IMR-90 (cell line): ENCODE results near the gene ACVR1B. TPM values are rescaled to one million over a fixed set of nuclear protein-coding genes. Genes with fewer than 3 reads are reported as not detected.

ENCODE experiments used
- ATAC-seq: fragments of 200-7000 bp; cut with Tn5 transposase; 2 replicates; pipeline ENCODE4 v1.9.1; 2020; ENCODE audit warnings: low read depth, mild to moderate bottlenecking, moderate library complexity
- BruUV-seq: library from RNA; stranded (reverse); fragments of 400-500 nt; replicated peaks from 2 replicates; lab custom pipeline; 2021; lab: Mats Ljungman, UMichigan
- CTCF ChIA-PET: fragments of 300-600 bp; formaldehyde crosslinking; extraction: SDS; loops from one replicate; lab custom pipeline; 2021; ENCODE audit warnings: antibody characterized with exemption; lab: Yijun Ruan, JAX
- POLR2A ChIA-PET: fragments of 300-600 bp; sonication (Branson Sonifier 250); formaldehyde crosslinking; loops from one replicate; lab custom pipeline; 2022; ENCODE audit warnings: antibody characterized with exemption; ENCODE audit not compliant: unreplicated experiment; lab: Charles Lee
- DNase-seq: peaks from one replicate; pipeline ENCODE4 v3.0.0; 2013
- H2AFZ ChIP-seq: replicated peaks from 2 replicates; pipeline ENCODE3; 2013; ENCODE audit warnings: low read length, mild to moderate bottlenecking; ENCODE audit not compliant: poor library complexity
- H2AK5ac ChIP-seq: 2 replicates; pipeline ENCODE4 v1.6.1; 2013; ENCODE audit warnings: low read depth, low read length, inconsistent platforms
- H2AK9ac ChIP-seq: replicated peaks from 2 replicates; pipeline ENCODE3; 2013; ENCODE audit warnings: mild to moderate bottlenecking, low read depth, low read length, moderate library complexity; ENCODE audit not compliant: poor library complexity
- H2BK120ac ChIP-seq: 2 replicates; pipeline ENCODE4 v1.6.1; 2013; ENCODE audit warnings: low read depth, low read length, inconsistent platforms
- H2BK15ac ChIP-seq: 3 replicates; pipeline ENCODE4 v1.6.1; 2013; ENCODE audit warnings: low read depth, low read length, inconsistent platforms
- H2BK20ac ChIP-seq: 2 replicates; pipeline ENCODE4 v1.6.1; 2013; ENCODE audit warnings: low read depth, mild to moderate bottlenecking, inconsistent platforms, low read length, moderate library complexity
- H2BK5ac ChIP-seq: 2 replicates; pipeline ENCODE4 v1.6.1; 2013; ENCODE audit warnings: mild to moderate bottlenecking, low read depth, low read length, inconsistent platforms; ENCODE audit not compliant: poor library complexity, severe bottlenecking
- H3K14ac ChIP-seq: replicated peaks from 2 replicates; pipeline ENCODE4 v1.6.1; 2013; ENCODE audit warnings: low read depth, low read length, inconsistent platforms
- H3K18ac ChIP-seq: 2 replicates; pipeline ENCODE4 v1.6.1; 2013; ENCODE audit warnings: low read depth, low read length, control low read depth
- H3K23ac ChIP-seq: 2 replicates; pipeline ENCODE4 v1.6.1; 2013; ENCODE audit warnings: low read depth, low read length, inconsistent platforms
- H3K27ac ChIP-seq: 2 replicates; pipeline ENCODE4 v1.5.1; 2013; ENCODE audit warnings: mild to moderate bottlenecking, control low read depth, low read length; ENCODE audit not compliant: insufficient read depth
- H3K27me3 ChIP-seq: 2 replicates; pipeline ENCODE4 v1.6.1; 2013; ENCODE audit warnings: low read length; ENCODE audit not compliant: control insufficient read depth, insufficient read depth
- H3K36me3 ChIP-seq: 2 replicates; pipeline ENCODE4 v1.6.1; 2013; ENCODE audit warnings: low read length, mixed read lengths; ENCODE audit not compliant: control insufficient read depth, insufficient read depth
- H3K4ac ChIP-seq: 2 replicates; pipeline ENCODE4 v1.6.1; 2013; ENCODE audit warnings: low read depth, low read length, inconsistent platforms
- H3K4me1 ChIP-seq: 2 replicates; pipeline ENCODE4 v1.6.1; 2013; ENCODE audit warnings: low read length, mixed read lengths; ENCODE audit not compliant: control insufficient read depth, insufficient read depth
- H3K4me2 ChIP-seq: 2 replicates; pipeline ENCODE4 v1.6.1; 2013; ENCODE audit warnings: low read depth, mild to moderate bottlenecking, control low read depth, low read length, moderate library complexity
- H3K4me3 ChIP-seq: 2 replicates; pipeline ENCODE4 v1.5.1; 2013; ENCODE audit warnings: low read depth, mild to moderate bottlenecking, control low read depth, low read length, moderate library complexity; ENCODE audit not compliant: insufficient read depth
- H3K56ac ChIP-seq: 2 replicates; pipeline ENCODE4 v1.6.1; 2013; ENCODE audit warnings: low read length, inconsistent platforms; ENCODE audit not compliant: insufficient read depth; ENCODE audit errors: extremely low read depth
- H3K79me1 ChIP-seq, 2 experiments: 2 replicates each; pipeline ENCODE4 v1.6.1; 2013; ENCODE audit warnings: low read length in 2 of 2, inconsistent platforms in 1 of 2, low read depth in 1 of 2
- H3K9ac ChIP-seq: 2 replicates; pipeline ENCODE4 v1.6.1; 2013; ENCODE audit warnings: low read depth, low read length, control low read depth
- H3K9me1 ChIP-seq: 2 replicates; pipeline ENCODE4 v1.6.1; 2013; ENCODE audit warnings: low read length, inconsistent platforms; ENCODE audit not compliant: insufficient read depth
- H3K9me3 ChIP-seq: 2 replicates; pipeline ENCODE4 v1.6.1; 2013; ENCODE audit warnings: low read length; ENCODE audit not compliant: control insufficient read depth, insufficient read depth
- H4K20me1 ChIP-seq: 2 replicates; pipeline ENCODE4 v1.6.1; 2013; ENCODE audit warnings: low read length, inconsistent platforms; ENCODE audit not compliant: insufficient read depth
- H4K5ac ChIP-seq: 2 replicates; pipeline ENCODE4 v1.6.1; 2013; ENCODE audit warnings: mild to moderate bottlenecking, low read depth, low read length, control low read depth
- H4K8ac ChIP-seq, 2 experiments: 2 replicates each; pipeline ENCODE4 v1.6.1; 2013; ENCODE audit warnings: low read depth in 2 of 2, low read length in 2 of 2, control low read depth in 1 of 2, inconsistent platforms in 1 of 2
- H4K91ac ChIP-seq: 2 replicates; pipeline ENCODE4 v1.6.1; 2013; ENCODE audit warnings: low read depth, low read length, inconsistent platforms; ENCODE audit not compliant: insufficient read depth
- BHLHE40 ChIP-seq: fragments of 150-350 bp; IDR thresholded peaks from 2 replicates; pipeline ENCODE4 v1.6.1; 2016; ENCODE audit warnings: mild to moderate bottlenecking, low read depth, low read length
- CEBPB ChIP-seq: IDR thresholded peaks from 2 replicates; pipeline ENCODE4 v1.6.1; 2012; ENCODE audit warnings: low read depth, low read length, improper control_type of control experiment
- CHD1 ChIP-seq: IDR thresholded peaks from 2 replicates; pipeline ENCODE4 v1.6.1; 2012; ENCODE audit warnings: low read depth, low read length, improper control_type of control experiment
- CTCF ChIP-seq: conservative IDR thresholded peaks from 2 replicates; pipeline ENCODE4 v1.5.1; 2012; ENCODE audit warnings: mild to moderate bottlenecking, low read depth, low read length, improper control_type of control experiment
- ELK1 ChIP-seq: fragments of 150-350 bp; IDR thresholded peaks from 2 replicates; pipeline ENCODE4 v1.6.1; 2016; ENCODE audit warnings: low read depth, mild to moderate bottlenecking, low read length, moderate library complexity, borderline replicate concordance
- MAFK ChIP-seq: IDR thresholded peaks from 2 replicates; pipeline ENCODE4 v1.6.1; 2012; ENCODE audit warnings: low read depth, low read length, improper control_type of control experiment
- MAZ ChIP-seq: IDR thresholded peaks from 2 replicates; pipeline ENCODE4 v1.6.1; 2012; ENCODE audit warnings: low read depth, mild to moderate bottlenecking, low read length, improper control_type of control experiment, moderate library complexity, borderline replicate concordance
- MXI1 ChIP-seq: IDR thresholded peaks from 2 replicates; pipeline ENCODE4 v1.6.1; 2012; ENCODE audit warnings: low read depth, mild to moderate bottlenecking, low read length, moderate library complexity, borderline replicate concordance
- POLR2A ChIP-seq: IDR thresholded peaks from 2 replicates; pipeline ENCODE4 v1.6.1; 2012; ENCODE audit warnings: mild to moderate bottlenecking, low read depth, low read length
- RAD21 ChIP-seq: IDR thresholded peaks from 2 replicates; pipeline ENCODE4 v1.6.1; 2012; ENCODE audit warnings: low read length, improper control_type of control experiment
- RFX5 ChIP-seq: IDR thresholded peaks from 2 replicates; pipeline ENCODE4 v1.8.0; 2012; ENCODE audit warnings: low read depth, mild to moderate bottlenecking, low read length, moderate library complexity
- SMC3 ChIP-seq: fragments of 150-350 bp; IDR thresholded peaks from 2 replicates; pipeline ENCODE4 v1.6.1; 2016; ENCODE audit warnings: low read depth, mild to moderate bottlenecking, antibody characterized with exemption, low read length, moderate library complexity
- WGBS, 2 experiments: methylation state at CpG; one replicate each; pipeline versions ENCODE4 v1.1.5 to v1.1.7; 2013; ENCODE audit warnings: missing lambda C conversion rate in 2 of 2; ENCODE audit not compliant: insufficient read length in 1 of 2; ENCODE audit errors: extremely low coverage in 2 of 2; 5-methylcytosine and 5-hydroxymethylcytosine counted together
- dilution Hi-C: fragments of 300-500 bp; cut with HindIII; formaldehyde crosslinking; loops from one replicate; pipeline ENCODE4 v1.14.3; 2018; ENCODE audit warnings: low sequenced_read_pairs; ENCODE audit not compliant: unreplicated experiment
- in situ Hi-C: fragments of 300-500 bp; cut with MboI; formaldehyde crosslinking; loops from 3 replicates; pipeline ENCODE4 v1.14.3; 2019; ENCODE audit warnings: low sequenced_read_pairs, inconsistent platforms, mixed read lengths
- intact Hi-C: fragments of 100-400 bp; cut with micrococcal nuclease; formaldehyde crosslinking; loops from 2 replicates; pipeline ENCODE4 v1.10.0; 2022
- polyA plus RNA-seq, 3 experiments: library from polyadenylated mRNA; depleted of rRNA; stranded (reverse); fragments of >200 nt; gene quantifications; 2 replicates each; pipeline ENCODE4 v1.2.3, GENCODE V29; 2012; ENCODE audit warnings: low replicate concordance in 1 of 3
- total RNA-seq: library from RNA; depleted of rRNA; stranded (reverse); fragments of >200 nt; gene quantifications from 2 replicates; pipeline ENCODE4 v1.2.3, GENCODE V29; 2012

The ACVR1B gene
- total and polyA plus RNA-seq, 2 of the 4 experiments (the other 2 are of a cell fraction): 5.7 to 13.6 TPM

GRCh38 chr12:52045794-52046199 is 94.3 kb downstream of the ACVR1B start:
- peak overlapping the region; percentile 10 for H2AFZ ChIP-seq
- no peak for TF ChIP-seq CEBPB
- TF ChIP-seq POLR2A: no peak; the same call in 1 of the 2 replicates
- no peak for TF ChIP-seq MXI1
- TF ChIP-seq BHLHE40: no peak
- TF ChIP-seq MAZ: no peak
- no peak for TF ChIP-seq CHD1
- TF ChIP-seq ELK1: no peak
- no peak for TF ChIP-seq RFX5
- TF ChIP-seq MAFK: no peak
- no peak for TF ChIP-seq CTCF
- TF ChIP-seq RAD21: no peak
- TF ChIP-seq SMC3: no peak

More at GRCh38 chr12:52045794-52046199, 94.3 kb downstream of the ACVR1B start:
- in situ Hi-C loops (no loop called here), intact Hi-C loops (no loop called here), dilution Hi-C loops (no loop called here)
- H3K27me3 ChIP-seq: no peaks in the 10 kb centered on the region
- POLR2A ChIA-PET: no interaction called here
- H3K4me2 ChIP-seq: no peak overlapping the region
- no peak overlapping the region for H3K4me3 ChIP-seq
- no peak overlapping the region for H3K56ac ChIP-seq
- peaks cover 7% of the 10 kb centered on the region for H3K4me1 ChIP-seq
- H3K18ac ChIP-seq: no peak overlapping the region
- H3K27ac ChIP-seq: no peak overlapping the region
- 40% methylated on average over 1 of the region's 4 CpGs; no CpG with 5 or more reads in 1 of the 2 experiments for WGBS, 2 experiments
- peaks cover 0 to 75% of the 10 kb centered on the region in 2 experiments; a peak in 2 of 4 replicates for H3K79me1 ChIP-seq
- BruUV-seq: no TSS peak
- H2BK20ac ChIP-seq: no peak overlapping the region
- DNase-seq: no peak
- H2BK5ac ChIP-seq: no peak overlapping the region
- no peak overlapping the region for H2BK120ac ChIP-seq
- no peak overlapping the region for H3K23ac ChIP-seq
- CTCF ChIA-PET: no interaction called here
- H4K91ac ChIP-seq: no peak overlapping the region
- H3K36me3 ChIP-seq: peaks cover 3% of the 10 kb centered on the region; the same call in 1 of the 2 replicates
- no peak overlapping the region for H3K9ac ChIP-seq
- H4K5ac ChIP-seq: no peak overlapping the region
- H2AK9ac ChIP-seq: peak overlapping the region; percentile 72
- no peak overlapping the region for H2BK15ac ChIP-seq
- H4K8ac ChIP-seq: no peak overlapping the region
- no peak overlapping the region for H3K4ac ChIP-seq
- H3K9me3 ChIP-seq: no peaks in the 10 kb centered on the region
- H2AK5ac ChIP-seq: no peak overlapping the region; the same call in 1 of the 2 replicates
- peaks cover 18% of the 10 kb centered on the region for H3K9me1 ChIP-seq
- no peak overlapping the region for H3K14ac ChIP-seq
- no peak for ATAC-seq
- H4K20me1 ChIP-seq: peaks cover 12% of the 10 kb centered on the region; the same call in 1 of the 2 replicates
